Esophagus mucosa (tissue), 1 donor: ENCODE results near the gene MCFD2. TPM values are rescaled to one million over a fixed set of nuclear protein-coding genes. Genes with fewer than 3 reads are reported as not detected.

Experiments
- ATAC-seq: fragments of 200-7000 bp; cut with Tn5 transposase; one replicate; pipeline ENCODE4 v1.9.1; 2020
- total RNA-seq: library from RNA; stranded (reverse); gene quantifications from one replicate; pipeline ENCODE4 v1.2.4, GENCODE V29; 2023
- donor health status: DM: yes; HTN: yes; CAD: no.

MCFD2 gene
- total RNA-seq, 1 donor from 2014 or later: 53.3 TPM

DNA sequence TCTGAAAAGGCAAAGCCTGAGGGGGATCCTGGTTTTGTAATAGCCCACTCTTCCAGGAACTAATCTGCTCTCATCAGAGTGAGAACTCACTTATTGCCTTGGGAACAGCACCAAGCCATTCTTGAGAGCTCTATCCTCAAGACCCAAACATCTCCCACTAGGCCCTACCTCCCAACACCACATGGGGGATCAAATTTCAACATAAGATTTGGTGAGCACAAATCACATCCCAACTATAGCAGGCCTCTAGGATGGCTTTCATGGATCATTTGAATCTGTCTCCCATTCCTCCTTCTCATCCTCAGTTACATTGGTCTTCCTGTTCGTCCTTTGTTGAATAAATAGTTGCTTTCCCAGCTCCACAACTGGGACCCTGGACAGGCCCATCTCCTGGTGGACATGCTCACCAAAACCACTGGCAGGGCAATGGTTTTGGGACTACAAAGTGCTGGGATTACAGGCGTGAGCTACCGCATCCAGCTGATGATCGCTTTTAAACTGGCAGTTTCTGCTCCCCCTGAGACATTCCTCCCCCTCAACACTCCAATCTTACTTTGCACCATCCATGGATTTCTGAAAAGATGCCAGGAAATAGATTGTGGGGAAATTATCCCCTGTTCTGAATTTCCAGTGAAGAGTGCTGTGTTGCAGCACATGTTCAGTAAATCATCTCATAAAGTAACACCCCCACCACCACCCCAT is 42.6 kb downstream of the MCFD2 start:
- no peak for ATAC-seq

DNA sequence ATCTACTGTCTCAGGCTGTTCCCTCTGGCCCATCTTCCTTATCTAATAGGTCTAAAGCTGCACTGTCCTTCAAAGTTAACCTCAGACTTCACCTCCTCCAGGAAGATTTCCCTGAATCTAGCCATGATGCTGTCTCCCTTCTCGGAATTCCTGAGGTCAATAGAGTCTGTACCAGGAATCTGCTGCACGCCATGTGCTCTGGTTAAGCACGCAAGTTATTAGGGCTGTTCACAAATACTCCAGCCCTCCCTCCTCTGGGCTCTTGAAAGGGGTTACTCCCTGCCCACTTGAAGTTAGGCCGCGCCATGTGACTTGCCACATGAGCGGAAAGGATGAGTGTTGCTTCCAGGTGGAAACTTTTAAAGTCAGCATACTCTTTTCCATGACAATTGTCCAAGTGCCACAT is 43.6 kb downstream of the MCFD2 start:
- ATAC-seq: no peak

DNA sequence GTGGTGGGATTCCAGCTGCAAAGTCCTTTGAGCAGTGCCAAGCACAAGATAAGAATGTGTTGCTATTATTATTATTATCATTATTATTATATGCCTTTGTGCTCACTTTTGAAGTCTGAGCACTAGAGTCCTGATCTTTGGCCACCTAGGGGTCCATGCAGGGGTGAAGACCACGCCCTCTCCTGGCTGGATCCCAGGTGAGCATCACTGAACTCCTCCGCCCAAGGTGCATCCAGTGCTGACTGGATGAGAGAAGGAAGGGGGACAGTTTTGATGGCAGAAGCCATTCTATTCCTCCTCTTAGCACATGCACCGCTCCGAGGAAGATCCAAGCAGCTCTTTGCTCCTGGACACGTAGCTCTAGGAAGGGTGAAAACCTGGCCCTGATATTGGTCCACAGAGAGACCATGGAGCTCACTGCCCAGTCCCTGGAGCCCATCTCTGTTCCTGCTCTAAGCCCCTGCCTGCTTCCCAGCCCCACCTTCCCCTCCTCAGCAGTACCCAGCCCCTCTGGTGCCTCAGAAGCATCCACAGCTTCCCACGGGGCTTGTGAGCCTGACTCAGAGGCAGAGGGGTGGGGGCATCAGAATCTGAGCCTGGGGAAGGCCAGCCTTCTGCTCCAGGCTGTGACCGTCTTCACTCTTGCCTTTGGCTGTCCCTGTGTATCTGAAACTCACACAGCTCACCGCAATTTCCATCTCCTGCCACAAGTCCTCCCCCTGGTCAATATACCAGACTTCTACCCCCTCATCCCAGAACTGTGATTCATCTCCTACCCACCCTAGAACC is 45.4 kb downstream of the MCFD2 start:
- no peak for ATAC-seq

DNA sequence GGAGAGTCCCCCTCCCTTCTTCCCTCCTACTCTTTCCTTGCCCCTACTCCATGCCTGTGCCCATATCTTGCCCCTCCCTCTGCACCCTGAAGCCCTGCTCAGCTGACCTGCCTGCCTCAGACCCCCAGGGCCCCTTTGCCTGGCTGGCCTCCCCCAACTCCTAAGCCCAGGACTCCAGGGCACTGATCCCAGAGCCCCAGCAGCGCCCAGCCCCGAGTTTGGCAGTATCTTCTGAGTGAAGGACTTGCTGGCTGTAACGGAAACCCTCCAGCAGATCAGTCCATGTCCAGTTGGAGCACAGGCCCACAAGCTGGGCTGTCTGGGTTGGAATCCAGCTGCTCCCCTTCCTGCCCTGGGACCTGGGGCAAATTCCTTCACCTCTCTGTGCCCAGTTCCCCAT is 46.0 kb downstream of the MCFD2 start:
- no peak for ATAC-seq

DNA sequence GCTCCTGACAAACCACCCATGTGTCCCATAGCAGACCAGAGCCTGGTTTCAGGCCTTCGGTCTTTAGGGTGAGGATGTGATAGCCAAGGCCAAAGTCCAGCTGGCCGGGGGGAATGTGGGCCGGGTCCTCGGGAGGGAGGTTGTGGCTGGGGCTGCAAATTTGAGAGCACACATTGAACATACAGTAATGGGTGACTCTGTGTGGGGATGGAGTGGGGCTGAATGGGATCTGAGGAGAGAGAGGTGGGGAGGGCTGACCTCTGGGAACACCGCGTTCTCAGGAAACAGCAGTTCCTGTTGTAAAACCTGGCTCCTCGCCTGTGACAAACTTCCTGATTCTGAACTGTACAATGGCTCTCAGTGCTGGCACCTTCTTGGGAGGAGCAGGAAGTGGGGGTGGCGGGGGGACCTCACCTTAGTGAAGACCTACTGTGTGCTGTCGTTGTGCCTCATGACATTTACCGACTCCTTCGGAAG is 48.8 kb downstream of the MCFD2 start:
- peak; percentile 39 for ATAC-seq

DNA sequence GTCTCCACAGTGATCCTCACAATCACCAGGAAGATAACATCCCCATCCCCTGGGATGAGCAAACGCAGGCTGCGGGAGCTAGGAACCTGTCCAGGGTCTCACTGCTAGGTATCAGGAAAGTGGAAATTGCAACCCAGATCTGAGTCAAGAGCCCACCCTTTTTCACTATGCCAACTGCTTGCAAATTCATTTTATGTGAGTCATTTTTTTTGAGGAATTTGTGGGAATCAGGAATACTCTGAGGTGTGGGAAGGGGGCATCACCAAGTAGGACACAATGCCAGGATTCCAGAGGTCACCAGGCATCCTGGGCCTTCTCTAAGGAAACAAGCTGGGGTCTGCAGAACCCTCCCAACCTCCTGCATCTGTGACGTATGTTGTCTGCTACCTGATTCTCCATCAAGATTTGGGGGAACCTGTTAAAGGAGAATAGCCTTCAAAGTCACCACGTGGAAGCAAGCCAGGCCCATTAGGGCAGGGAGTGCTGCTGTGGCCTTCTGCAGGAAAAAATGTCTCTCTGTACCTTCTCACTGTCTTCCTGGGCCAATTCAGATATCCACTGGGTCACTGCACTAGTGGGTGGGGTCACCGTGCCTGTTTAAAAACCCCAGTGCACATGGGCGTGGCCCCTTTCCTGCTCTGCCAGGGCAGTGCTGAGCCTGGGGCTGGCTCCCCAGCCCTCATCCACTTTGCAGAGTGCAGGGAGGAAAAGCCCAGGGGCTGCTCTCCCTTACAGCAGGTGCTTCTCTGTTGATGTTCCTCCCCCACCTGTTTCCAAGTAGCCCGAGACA is 50.2 kb downstream of the MCFD2 start:
- ATAC-seq: peak; percentile 57

DNA sequence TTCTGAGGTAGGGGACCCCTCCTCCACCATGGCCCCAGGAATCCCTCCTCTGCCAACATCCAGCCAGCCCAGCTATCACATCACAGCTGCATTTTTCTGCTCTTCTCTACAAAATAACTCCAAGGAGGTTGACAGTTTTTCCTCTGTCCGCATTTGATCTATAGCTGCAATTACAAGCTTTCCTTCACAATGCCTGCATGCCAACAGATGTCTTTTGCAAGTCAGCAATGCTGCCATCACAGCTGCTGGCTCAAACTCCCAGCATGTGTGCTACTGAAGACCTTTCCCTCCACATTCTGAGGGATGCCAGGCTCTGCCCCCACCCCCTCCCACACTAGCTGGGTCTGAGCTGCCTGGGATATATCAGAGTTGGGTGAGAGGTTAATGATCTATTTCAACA is 51.7 kb downstream of the MCFD2 start:
- ATAC-seq: no peak

DNA sequence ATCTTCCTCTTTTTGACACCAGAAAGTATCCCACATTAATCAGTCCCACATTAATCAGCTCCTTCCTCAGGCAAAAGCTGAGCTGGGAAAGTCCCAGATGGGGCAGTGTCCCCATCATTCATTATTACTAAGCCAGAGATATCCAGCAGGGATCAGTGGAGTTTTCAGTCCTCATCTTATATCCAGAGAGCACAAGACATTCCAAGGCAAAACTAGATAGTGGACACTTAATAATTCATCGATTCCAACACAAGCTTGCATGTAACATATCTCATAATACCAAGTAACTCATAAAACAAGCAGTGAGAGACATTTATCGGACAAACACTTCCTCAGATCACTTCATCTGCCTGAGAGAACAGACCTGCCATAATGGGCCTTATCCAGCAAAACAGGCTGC is 53.1 kb downstream of the MCFD2 start:
- no peak for ATAC-seq

DNA sequence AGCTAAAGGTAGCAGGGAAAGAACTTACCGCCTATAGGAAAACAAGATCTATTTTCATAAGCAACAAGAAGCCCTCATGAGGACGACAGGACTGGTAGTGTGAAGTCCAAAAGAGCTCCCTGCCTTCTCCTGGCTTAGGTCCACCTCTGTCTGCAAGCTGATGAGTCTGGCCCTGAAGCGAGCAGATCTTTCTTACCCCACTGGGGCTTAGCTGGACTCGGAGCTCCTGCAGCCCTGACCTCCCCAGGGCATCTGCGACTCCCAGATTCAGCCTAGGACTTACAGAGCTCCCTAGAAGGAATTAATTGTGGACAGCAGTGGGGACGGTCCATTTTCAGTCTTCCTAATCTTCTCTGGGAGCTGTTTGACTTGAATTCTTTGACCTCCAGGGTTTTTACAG is 53.7 kb downstream of the MCFD2 start:
- ATAC-seq: no peak

DNA sequence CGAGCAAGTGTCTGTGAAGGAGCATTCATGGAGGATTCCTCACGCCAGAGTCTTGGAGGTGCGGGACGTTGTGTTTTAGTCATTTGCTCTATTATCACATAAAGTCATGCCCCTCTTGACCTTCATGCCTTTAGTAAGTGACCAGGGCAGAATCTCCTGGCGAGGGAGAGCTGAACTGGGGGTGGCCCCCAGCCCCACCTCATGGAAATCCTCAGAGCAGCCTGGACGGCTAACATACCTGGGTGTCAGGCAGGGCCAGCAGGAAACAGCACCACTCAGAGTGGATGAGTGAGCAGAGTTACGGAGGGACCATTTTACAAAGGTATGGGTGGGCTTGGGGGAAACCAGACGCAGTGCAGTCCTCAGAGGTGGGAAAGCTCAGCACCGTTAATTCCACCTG is 56.1 kb downstream of the MCFD2 start:
- no peak for ATAC-seq

DNA sequence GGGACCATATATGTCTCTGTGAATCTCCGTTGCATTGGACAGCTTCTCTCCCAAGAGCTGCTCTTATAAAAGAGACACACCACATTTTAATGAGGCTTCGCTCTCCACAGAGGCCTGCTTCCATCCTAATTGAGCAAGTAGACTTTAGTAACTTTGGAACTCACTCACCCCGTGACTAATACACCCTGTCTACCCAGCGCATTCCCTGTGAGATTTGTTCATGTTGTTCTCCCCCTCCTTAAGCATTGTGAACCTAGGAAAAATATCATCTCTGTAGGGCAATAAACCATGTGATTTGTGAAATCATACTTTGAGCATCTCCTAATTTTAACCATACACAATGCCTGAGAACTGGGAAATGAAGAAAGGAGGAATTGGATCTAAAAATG is 56.9 kb downstream of the MCFD2 start:
- no peak for ATAC-seq

DNA sequence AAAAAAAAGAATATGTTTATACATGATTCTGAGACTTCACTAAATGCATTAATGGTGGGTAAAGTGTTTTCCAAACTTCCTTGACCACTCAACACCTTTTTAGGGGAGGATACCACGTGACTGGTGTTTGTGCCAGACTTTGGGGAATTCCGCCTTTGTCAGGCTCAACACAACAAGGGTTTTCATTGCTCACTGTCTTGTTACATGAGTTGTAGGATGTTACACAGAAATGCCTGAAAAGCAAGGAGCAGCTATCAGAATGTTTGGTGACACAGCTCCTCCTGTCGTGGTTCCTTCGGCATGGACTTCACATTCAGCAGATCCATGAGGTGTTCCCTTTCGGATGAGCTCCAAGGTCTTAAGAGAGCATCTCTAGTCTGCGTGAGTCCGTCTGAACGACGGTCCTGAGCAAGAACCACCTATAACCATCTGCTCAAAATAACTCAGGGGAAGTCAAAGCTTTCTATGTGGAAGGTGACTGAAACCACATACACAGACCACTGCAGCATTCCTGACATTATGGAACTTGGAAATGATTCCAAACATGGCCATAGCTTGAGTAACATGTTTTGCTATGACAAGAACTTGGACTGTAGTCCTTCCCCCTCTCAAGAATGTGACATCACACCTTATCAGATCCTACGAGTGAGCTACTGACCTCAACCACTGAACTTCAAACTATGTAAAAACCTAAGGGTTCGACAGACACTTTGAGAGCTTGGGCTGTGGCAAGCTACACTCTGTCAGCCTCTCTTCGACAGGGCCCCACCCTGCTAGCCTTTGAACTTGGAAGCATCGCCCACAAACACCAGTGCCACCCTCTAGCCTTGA is 57.5 kb downstream of the MCFD2 start:
- ATAC-seq: no peak

DNA sequence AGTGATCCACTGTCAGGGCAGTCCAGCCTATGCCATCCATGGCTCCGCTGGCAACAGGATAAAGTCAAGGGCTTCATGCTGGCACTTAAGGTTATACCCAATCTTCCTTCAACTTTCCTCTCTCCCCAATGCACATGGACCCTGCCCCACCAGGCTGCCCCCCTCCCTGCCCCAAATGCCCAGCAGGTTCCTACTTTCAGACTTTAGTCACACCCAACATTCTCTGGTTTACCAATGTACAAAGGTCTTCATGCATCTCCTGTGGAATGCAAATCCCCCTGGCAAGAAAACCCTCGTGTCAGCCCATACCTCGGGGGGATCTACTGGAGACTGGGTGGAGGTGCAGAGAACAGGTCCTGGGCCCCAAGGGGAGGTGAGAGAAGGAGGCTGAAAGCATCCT is 59.3 kb downstream of the MCFD2 start:
- ATAC-seq: no peak

DNA sequence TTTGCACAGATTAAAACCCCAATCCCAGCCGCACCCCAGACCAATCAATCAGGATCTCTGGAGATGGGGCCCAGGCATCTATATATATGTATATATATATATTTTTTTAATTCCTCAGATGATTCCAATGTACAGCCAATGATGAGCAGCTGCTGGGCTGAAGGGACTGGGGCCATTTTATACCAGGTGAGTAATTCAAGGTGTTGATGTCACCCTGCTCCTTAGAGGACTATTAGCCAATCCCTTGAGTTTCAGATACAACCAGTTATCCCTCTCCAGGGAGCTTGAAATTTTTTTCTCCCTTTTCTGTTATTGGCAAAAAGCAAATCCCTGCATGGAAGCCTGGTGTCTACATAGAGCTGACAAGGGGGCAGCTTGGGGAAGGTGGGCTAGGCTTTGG is 59.8 kb downstream of the MCFD2 start:
- peak; percentile 61 for ATAC-seq

DNA sequence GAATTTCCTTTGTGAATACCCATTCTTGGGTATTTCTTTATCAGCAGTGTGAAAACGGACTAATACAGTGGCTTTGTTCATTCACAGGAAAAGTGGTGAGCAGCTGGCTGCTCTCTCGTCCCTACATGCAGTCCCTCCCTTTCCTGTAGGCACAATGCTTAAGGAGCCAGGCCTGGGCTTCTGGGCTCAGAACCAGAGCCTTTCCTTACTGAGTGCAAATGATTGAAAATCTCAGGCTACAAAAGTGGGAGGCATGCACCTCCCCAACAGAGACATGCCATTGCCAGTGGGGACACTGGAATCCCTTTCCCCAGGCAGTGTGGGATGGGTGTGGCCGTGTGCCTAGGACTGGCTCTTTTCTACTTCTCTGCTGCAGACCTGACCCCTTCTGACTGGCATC is 61.3 kb downstream of the MCFD2 start:
- ATAC-seq: no peak

DNA sequence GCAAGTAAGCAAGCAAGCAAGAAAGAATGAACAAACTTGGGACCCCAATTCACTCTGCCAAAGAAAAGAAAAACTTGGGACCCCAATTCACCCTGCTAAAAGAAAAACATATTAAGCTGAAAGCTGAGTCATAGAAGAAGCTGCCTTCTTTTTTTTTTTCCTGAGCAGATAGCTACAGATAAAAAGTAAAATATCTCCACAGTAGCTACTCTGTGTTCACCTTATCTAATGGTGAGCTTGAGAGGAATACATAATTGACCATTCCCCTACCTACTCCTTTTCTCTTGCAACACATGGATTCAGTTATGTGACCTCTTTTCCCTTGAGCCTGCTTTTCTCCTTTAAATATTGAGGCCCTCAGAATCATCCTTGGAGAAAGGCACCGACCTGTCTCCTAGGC is 63.0 kb downstream of the MCFD2 start:
- ATAC-seq: no peak

DNA sequence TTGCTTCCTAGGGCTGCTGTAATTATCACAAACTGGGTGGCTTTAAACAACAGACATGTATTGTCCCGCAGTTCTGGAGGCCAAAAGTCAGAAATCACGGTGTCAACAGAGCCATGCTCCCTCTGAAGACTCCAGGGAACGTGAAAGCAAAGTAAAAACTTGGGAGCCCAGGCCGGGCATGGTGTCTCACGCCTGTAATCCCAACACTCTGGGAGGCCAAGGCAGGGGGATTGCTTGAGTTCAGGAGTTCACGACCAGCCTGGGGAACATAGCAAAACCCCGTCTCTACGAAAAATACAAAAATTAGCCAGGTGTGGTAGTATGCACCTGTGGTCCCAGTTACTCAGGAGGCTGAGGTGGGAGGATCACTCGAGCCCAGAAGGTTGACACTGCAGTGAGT is 63.5 kb downstream of the MCFD2 start:
- no peak for ATAC-seq

Other genes starting within 250 kb of the MCFD2 start
- 5.4 TPM for gene SOCS5, start 216.5 kb downstream of the MCFD2 start, total RNA-seq
- 19.1 TPM for gene TTC7A, start 25.4 kb upstream of the MCFD2 start, total RNA-seq
- gene STPG4, start 239.5 kb upstream of the MCFD2 start, total RNA-seq: 0.16 TPM